Kidney (tissue), 14 donors: ENCODE measurements around the gene LILRA5. TPM values are rescaled to one million over a fixed set of nuclear protein-coding genes. Genes with fewer than 3 reads are reported as not detected.

Source experiments
- DNase-seq, 5 donors: peaks; one replicate each; pipeline ENCODE4 v3.0.0-alpha.2; 2013 to 2020
- FAIRE-seq: peaks from 2 replicates; lab custom pipeline; 2012; peaks lifted over from hg19 to GRCh38; lab: Jason Lieb, UNC
- H3K27ac ChIP-seq, 2 donors: one replicate each; pipeline ENCODE4 v1.7.0; 2013; ENCODE audit warnings: low read depth in 2 of 2, low read length in 2 of 2, inconsistent platforms in 1 of 2
- H3K27me3 ChIP-seq: one replicate; pipeline ENCODE4 v1.7.1; 2013; ENCODE audit warnings: low read length, inconsistent platforms; ENCODE audit not compliant: control insufficient read depth, insufficient read depth
- H3K36me3 ChIP-seq, 3 donors: one replicate each; pipeline versions ENCODE4 v1.7.0 to v1.7.1; 2013; ENCODE audit warnings: low read length in 3 of 3, control low read depth in 1 of 3, inconsistent platforms in 1 of 3; ENCODE audit not compliant: insufficient read depth in 3 of 3, control insufficient read depth in 2 of 3
- H3K4me1 ChIP-seq, 3 donors: one replicate each; pipeline versions ENCODE4 v1.7.0 to v1.7.1; 2013; ENCODE audit warnings: low read length in 3 of 3, inconsistent platforms in 1 of 3, low read depth in 1 of 3; ENCODE audit not compliant: control insufficient read depth in 2 of 3, insufficient read depth in 2 of 3
- H3K4me3 ChIP-seq, 3 donors: one replicate each; pipeline versions ENCODE4 v1.7.0 to v1.8.1; 2013; ENCODE audit warnings: low read length in 3 of 3, control low read depth in 1 of 3, inconsistent platforms in 1 of 3
- H3K9ac ChIP-seq, 3 donors: one replicate each; pipeline versions ENCODE4 v1.7.0 to v1.7.1; 2013; ENCODE audit warnings: low read length in 3 of 3, control low read depth in 1 of 3, inconsistent platforms in 1 of 3
- H3K9me3 ChIP-seq, 3 donors: one replicate each; pipeline versions ENCODE4 v1.7.0 to v1.7.1; 2013; ENCODE audit warnings: low read length in 3 of 3, control low read depth in 1 of 3, inconsistent platforms in 1 of 3; ENCODE audit not compliant: control insufficient read depth in 2 of 3, insufficient read depth in 1 of 3
- CTCF ChIP-seq: IDR thresholded peaks from 3 replicates; pipeline ENCODE4 v1.5.1; 2012; ENCODE audit warnings: mild to moderate bottlenecking, moderate library complexity, borderline replicate concordance; ENCODE audit not compliant: insufficient read depth; ENCODE audit errors: extremely low read depth
- intact Hi-C: fragments of 100-400 bp; cut with DNase I; formaldehyde crosslinking; loops from one replicate; pipeline ENCODE4 v1.11.1; 2022
- polyA plus RNA-seq: library from polyadenylated mRNA; stranded (reverse); fragments of 350-450 nt; fragmentation: Illumina TruSeq; extraction: RNeasy Lipid Tissue Mini Kit (QIAGEN cat#74804); gene quantifications from one replicate; pipeline ENCODE4 v1.2.3, GENCODE V29; 2014; ENCODE audit warnings: low read depth, low replicate concordance; ENCODE audit not compliant: insufficient read depth
- total RNA-seq: library from RNA; stranded (reverse); fragmentation: NEBNext Ultra II Directional; extraction: Animal tissue kit (Norgen Biotek cat#: 25700); gene quantifications from one replicate; pipeline ENCODE4 v1.2.1, GENCODE V29; 2021
- donor health status: control.
- donor health status: control.
- donor health status: control.
- donor health status: control.
- donor health status: control.
- donor health status: DM: yes; HTN: yes; CAD: no.
- donor health status: Normal renal cell carcinoma (clear cell type).

LILRA5 gene
- total and polyA plus RNA-seq, 2 donors from 2014 or later: 1.4 to 5.9 TPM

DNA sequence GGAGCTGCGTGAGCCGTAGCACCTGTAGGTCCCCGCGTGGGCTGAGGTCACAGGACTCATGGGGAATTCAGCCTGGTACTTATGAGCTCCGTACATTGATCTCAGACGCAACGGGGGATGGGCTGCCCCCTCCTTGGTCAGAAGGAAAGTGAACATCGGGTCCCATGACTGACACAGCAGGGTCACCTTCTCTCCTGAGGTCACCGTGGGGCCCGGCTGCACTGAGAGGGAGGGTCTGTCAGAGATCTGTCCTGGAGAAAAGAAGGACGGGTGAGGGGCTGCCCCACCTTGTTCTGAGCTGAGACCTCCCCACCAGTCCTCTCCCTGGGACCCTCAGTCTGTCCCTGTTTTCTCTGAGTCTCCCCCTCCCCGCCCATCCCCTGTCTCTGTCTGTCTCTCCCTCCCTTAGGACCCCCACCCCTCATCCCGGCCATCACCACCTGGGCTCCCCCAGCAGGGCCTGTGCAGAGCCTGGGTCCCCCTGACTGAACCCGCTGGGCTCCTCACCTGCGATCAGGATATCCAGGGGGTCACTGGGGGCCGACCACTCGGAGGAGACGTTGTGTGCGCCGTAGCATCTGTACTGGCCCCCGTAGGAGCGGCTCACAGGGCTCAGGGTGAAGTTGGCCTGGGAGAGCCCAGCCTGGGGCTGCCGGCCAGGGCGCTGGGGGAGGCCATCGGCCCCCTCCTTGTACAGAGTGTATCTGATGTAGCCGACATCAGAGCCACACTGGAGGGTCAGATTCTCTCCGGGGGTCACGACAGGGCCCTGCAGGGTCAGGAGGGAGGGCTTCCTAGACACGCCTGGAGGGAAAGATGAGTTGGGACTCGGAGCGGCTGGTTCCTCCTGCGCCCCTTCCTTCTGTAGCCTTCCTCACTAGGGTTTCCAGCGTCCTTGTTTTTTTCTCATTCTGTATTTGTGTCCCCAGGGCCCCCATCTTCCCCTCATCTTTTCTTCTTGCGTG, 24.2 kb upstream of the LILRA5 start:
- no peaks in the 10 kb centered on the region for H3K36me3 ChIP-seq
- H3K9me3 ChIP-seq: no peaks in the 10 kb centered on the region
- no peak overlapping the region for H3K9ac ChIP-seq
- no peak for FAIRE-seq
- intact Hi-C loops: no loop called here
- peak in 1 of 5 donors; percentile 61 for DNase-seq
- no peak for TF ChIP-seq CTCF
- no peak overlapping the region for H3K27ac ChIP-seq
- no peaks in the 10 kb centered on the region for H3K27me3 ChIP-seq
- H3K4me1 ChIP-seq: no peaks in the 10 kb centered on the region
- no peak overlapping the region for H3K4me3 ChIP-seq

DNA sequence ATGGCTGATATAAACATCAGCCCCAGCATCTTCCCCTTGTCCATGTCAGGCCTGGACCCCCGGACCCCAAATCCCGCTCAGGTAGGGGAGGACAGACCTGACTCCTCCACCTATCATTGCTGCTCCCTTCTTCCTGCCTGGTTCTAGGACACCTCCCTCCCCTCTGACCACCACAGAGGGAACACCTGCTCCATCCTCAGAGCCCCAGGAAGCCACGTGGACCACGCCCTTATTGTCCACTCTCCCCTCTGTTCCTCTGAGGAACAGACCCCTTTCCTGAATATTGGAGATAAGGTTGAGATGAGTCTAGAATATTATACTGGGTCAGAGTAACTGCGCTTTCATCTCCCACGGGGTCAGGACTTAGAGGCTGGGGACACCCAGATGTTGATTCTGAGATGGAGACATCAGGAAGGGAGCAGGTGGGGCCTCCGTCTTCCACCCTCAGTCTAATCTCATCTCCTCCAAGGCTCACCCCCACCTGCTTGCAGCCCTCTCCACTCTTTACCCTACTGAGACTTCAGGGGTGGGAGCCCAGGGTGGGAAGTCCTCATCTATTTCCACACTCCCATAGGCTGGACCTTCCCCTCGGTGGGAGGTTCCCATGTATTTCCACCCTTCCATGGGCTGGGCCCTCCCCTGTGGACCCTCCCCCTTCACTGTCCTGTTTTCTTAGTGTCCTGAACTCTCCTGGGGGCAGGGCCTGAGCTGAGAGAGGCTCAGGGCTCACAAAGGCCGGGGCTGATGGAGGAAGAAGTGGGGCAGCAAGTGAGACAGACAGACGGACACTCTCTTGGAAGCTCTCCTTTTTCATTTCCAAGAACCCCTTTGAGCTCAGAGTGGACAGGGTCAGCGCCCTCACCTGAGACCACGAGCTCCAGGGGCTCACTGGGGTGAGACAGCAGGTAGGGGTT, 23.3 kb upstream of the LILRA5 start:
- peak in 1 of 5 donors; percentile 29 for DNase-seq
- intact Hi-C loops: no loop called here
- TF ChIP-seq CTCF: no peak

DNA sequence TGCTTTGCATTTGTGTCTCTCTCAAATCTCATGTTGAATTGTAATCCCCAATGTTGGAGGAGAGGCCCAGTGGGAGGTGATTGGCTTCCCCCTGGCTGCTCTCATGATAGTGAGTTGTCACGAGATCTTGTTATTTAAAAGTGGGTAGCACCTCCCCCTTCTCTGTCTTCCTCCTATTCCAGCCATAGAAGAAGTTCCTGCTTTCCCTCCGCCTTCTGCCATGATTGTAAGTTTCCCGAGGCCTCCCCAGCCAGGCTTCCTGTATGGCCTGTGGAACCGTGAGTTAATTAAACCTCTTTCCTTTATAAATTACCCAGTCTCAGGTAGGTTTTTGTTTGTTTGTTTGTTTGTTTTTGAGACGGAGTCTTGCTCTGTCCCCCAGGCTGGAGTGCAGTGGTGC, 22.2 kb upstream of the LILRA5 start:
- Histone ChIP-seq H3K4me1 (no peaks in the 10 kb centered on the region), H3K27me3 (no peaks in the 10 kb centered on the region), H3K36me3 (no peaks in the 10 kb centered on the region), H3K9ac (no peak overlapping the region), H3K9me3 (no peaks in the 10 kb centered on the region), H3K27ac (no peak overlapping the region), H3K4me3 (no peak overlapping the region)
- FAIRE-seq: no peak
- TF ChIP-seq CTCF: no peak
- DNase-seq: no peak
- intact Hi-C loops: no loop called here

More for the DNA sequence above, 23.3 kb upstream of the LILRA5 start:
- H3K36me3 ChIP-seq: no peaks in the 10 kb centered on the region
- no peak overlapping the region for H3K9ac ChIP-seq
- H3K27me3 ChIP-seq: no peaks in the 10 kb centered on the region
- no peak overlapping the region for H3K27ac ChIP-seq
- no peak for FAIRE-seq
- no peaks in the 10 kb centered on the region for H3K4me1 ChIP-seq
- H3K4me3 ChIP-seq: no peak overlapping the region
- H3K9me3 ChIP-seq: no peaks in the 10 kb centered on the region
